Heart right ventricle (tissue), 16 donors: ENCODE data around the gene UBQLN3. TPM values are rescaled to one million over a fixed set of nuclear protein-coding genes. Genes with fewer than 3 reads are reported as not detected.

Experiments used
- ATAC-seq, 8 donors: fragments of 200-7000 bp; cut with Tn5 transposase; one replicate each; pipeline ENCODE4 v1.9.1; 2020; ENCODE audit warnings: mild to moderate bottlenecking in 8 of 8, moderate library complexity in 8 of 8, moderate number of reproducible peaks in 1 of 8
- DNase-seq, 2 donors: peaks; one replicate each; pipeline ENCODE4 v3.0.0-alpha.2; 2020
- H3K27ac ChIP-seq, 10 donors: fragments of 200-600 bp; sonication (generic) in 2 of 10; one replicate each; pipeline versions ENCODE4 v1.5.0 to v1.8.0; 2020 to 2022; ENCODE audit warnings: mild to moderate bottlenecking in 3 of 10
- H3K27me3 ChIP-seq, 7 donors: fragments of 200-600 bp; one replicate each; pipeline ENCODE4 v1.8.0; 2021 to 2022; ENCODE audit warnings: mild to moderate bottlenecking in 2 of 7
- H3K36me3 ChIP-seq, 9 donors: fragments of 200-600 bp; sonication (generic) in 1 of 9; one replicate each; pipeline versions ENCODE4 v1.5.0 to v1.8.0; 2020 to 2022; ENCODE audit warnings: mild to moderate bottlenecking in 2 of 9
- H3K4me1 ChIP-seq, 9 donors: fragments of 200-600 bp; sonication (generic) in 1 of 9; one replicate each; pipeline versions ENCODE4 v1.5.0 to v1.8.0; 2020 to 2022; ENCODE audit warnings: mild to moderate bottlenecking in 4 of 9
- H3K4me3 ChIP-seq, 10 donors: fragments of 200-600 bp; sonication (generic) in 2 of 10; one replicate each; pipeline versions ENCODE4 v1.5.0 to v1.8.0; 2020 to 2022; ENCODE audit warnings: mild to moderate bottlenecking in 7 of 10, moderate library complexity in 2 of 10
- H3K9me3 ChIP-seq, 11 donors: fragments of 200-600 bp in 10 of 11; sonication (generic) in 2 of 11; one replicate each; pipeline versions ENCODE4 v1.5.0 to v1.8.0; 2013 to 2022; ENCODE audit warnings: mild to moderate bottlenecking in 2 of 11, control low read depth in 1 of 11, moderate library complexity in 1 of 11
- CTCF ChIP-seq, 9 donors: fragments of 200-600 bp; sonication (generic) in 2 of 9; IDR thresholded peaks; one replicate each; pipeline versions ENCODE4 v1.5.0 to v1.8.0; 2021 to 2022; ENCODE audit warnings: antibody characterized with exemption in 9 of 9, mild to moderate bottlenecking in 5 of 9, moderate library complexity in 1 of 9
- WGBS, 2 donors: extraction: QIAGEN DNeasy Blood & Tissue Kit; methylation state at CpG; one replicate each; pipeline ENCODE4 v1.1.7; 2013; ENCODE audit warnings: inconsistent platforms in 1 of 2; 5-methylcytosine and 5-hydroxymethylcytosine counted together
- intact Hi-C, 10 donors: fragments of 100-400 bp; cut with DNase I; formaldehyde crosslinking; loops; one replicate each; pipeline versions ENCODE4 v1.11.1 to v1.14.2; 2022
- polyA plus RNA-seq, 2 donors: library from polyadenylated mRNA; stranded (reverse); fragments of 200-250 nt; gene quantifications; one replicate each; pipeline ENCODE4 v1.2.3, GENCODE V29; 2013
- total RNA-seq, 10 donors: library from RNA; stranded (reverse); fragmentation: NEBNext Ultra II Directional in 3 of 10; extraction: Animal tissue kit (Norgen Biotek cat#: 25700) in 3 of 10; gene quantifications; one replicate each; pipeline versions ENCODE4 v1.2.1 to v1.2.4, GENCODE V29; 2021 to 2023
- donor health status: Arrhythmogenic right ventricular cardiomyopathy.
- donor health status: ischemic (EF 13 %, LVEDD 7.1; RV severe dilation, severe dysfunction).
- donor health status: healthy with polysubstance abuse.
- donor health status: DM: no; HTN: yes; CAD: no.
- donor health status: DM: no; HTN: no; CAD: no.
- donor health status: ischemic (EF 25% LVEDD 6.9; RV normal size, moderate dysfunction).
- donor health status: ischemic (EF 25% LVEDD 5.7; RV mildly dilated, moderate dysfunction).
- donor health status: healthy.
- donor health status: DM: yes; HTN: yes; CAD: no.
- donor health status: Ischemic cardiomyopathy.
- donor health status: ischemic (EF 35%, LVEDD 5.7; RV mildly dilated, moderate dysfunction).
- donor health status: nonischemic (EF 11% LVEDD 7.7; RV severe dilation, severe dysfunction).
- donor health status: DM: yes; HTN: yes; CAD: no.
- donor health status: PGD.
- donor health status: ischemic (EF 29% LVEDD 5.4; RV normal size, mild dysfunction).
- donor health status: nonischemic (EF 23%, LVEDD 6.1; RV moderate dilation, normal function).

Gene UBQLN3
- total and polyA plus RNA-seq, 12 donors: 0.20 to 0.32 (median 0.24) TPM; not detected in 9

- no peaks in the 10 kb centered on the region for H3K4me1 ChIP-seq
These were observed 11.8 kb upstream of the UBQLN3 start for GRCh38 chr11:5521540-5521939.

GRCh38 chr11:5516599-5516998 lies 6.8 kb upstream of the UBQLN3 start, which contains the start of gene UBQLNL:
Gene UBQLNL (minus strand): TSS chr11:5516699. CDS start chr11:5516441, 258 bp downstream.
- H3K27ac ChIP-seq: no peak within 1 kb of the TSS
- H3K9me3 ChIP-seq: no peaks in the 10 kb centered on the region
- H3K27me3 ChIP-seq: no peaks in the 10 kb centered on the region
- H3K36me3 ChIP-seq: no peaks in the 10 kb centered on the region
- ATAC-seq (no peak), DNase-seq (no peak)
- intact Hi-C loops: no loop called here
- 91% methylated on average over 2 of the region's 2 CpGs for WGBS, 2 donors
- no peak within 1 kb of the TSS for H3K4me3 ChIP-seq
- no peaks in the 10 kb centered on the region for H3K4me1 ChIP-seq
- no peak for TF ChIP-seq CTCF (IDR thresholded peaks at IDR 0.05)

More at GRCh38 chr11:5521540-5521939, 11.8 kb upstream of the UBQLN3 start:
- intact Hi-C loops: no loop called here
- TF ChIP-seq CTCF (IDR thresholded peaks at IDR 0.05): no peak
- H3K36me3 ChIP-seq: no peaks in the 10 kb centered on the region
- no peak overlapping the region for H3K27ac ChIP-seq
- no peaks in the 10 kb centered on the region for H3K9me3 ChIP-seq
- DNase-seq (no peak), ATAC-seq (no peak)
- 91 to 94% methylated on average over 4 of the region's 4 CpGs for WGBS, 2 donors
- no peak overlapping the region for H3K4me3 ChIP-seq
- H3K27me3 ChIP-seq: peaks cover 0 to 4% (median 0%) of the 10 kb centered on the region in 7 donors

GRCh38 chr11:5514841-5515240 lies 5.1 kb upstream of the UBQLN3 start:
- intact Hi-C loops: no loop called here
- ATAC-seq: no peak
- no peak for TF ChIP-seq CTCF (IDR thresholded peaks at IDR 0.05)
- H3K27ac ChIP-seq: no peak overlapping the region
- no peaks in the 10 kb centered on the region for H3K27me3 ChIP-seq
- no peak for DNase-seq
- H3K4me3 ChIP-seq: no peak overlapping the region
- H3K9me3 ChIP-seq: no peaks in the 10 kb centered on the region
- no peaks in the 10 kb centered on the region for H3K36me3 ChIP-seq
- no peaks in the 10 kb centered on the region for H3K4me1 ChIP-seq

- 95% methylated on average over 8 of the region's 8 CpGs for WGBS, 2 donors
- Histone ChIP-seq H3K36me3 (no peaks in the 10 kb centered on the region), H3K9me3 (no peaks in the 10 kb centered on the region), H3K27ac (no peak overlapping the region), H3K4me1 (no peaks in the 10 kb centered on the region), H3K27me3 (no peaks in the 10 kb centered on the region), H3K4me3 (no peak overlapping the region)
- TF ChIP-seq CTCF (IDR thresholded peaks at IDR 0.05): no peak
- DNase-seq: no peak
- no peak for ATAC-seq
- intact Hi-C loops: no loop called here
These were observed 1.2 kb downstream of the UBQLN3 start for GRCh38 chr11:5508605-5509004.
